ENCODE data around the gene PSMG1. TPM values are rescaled to one million over a fixed set of nuclear protein-coding genes. Genes with fewer than 3 reads are reported as not detected.

PSMG1 gene
- total RNA-seq, 1 experiment from 2014 or later = 50.0 TPM

DNA sequence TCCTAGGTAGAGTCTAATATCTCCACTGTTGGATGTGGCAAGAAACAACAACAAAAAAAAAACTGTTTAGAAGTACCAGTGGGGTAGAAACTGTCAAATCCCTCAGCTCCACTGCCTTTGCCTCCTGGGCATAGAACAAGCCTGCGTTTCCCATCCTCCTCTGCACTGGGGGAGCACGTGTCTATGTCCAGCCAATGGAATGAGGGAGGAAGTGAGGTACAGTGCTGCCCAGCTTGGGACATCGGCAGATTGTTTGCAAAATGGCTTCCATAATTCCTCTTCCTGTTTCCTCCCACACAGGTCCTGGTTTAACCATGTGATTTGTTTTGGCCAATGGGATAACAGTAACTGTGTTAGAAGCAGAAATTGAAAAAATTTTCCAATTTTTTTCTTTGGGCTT, 39.1 kb downstream of the PSMG1 start:
- H3K4me1 Mint-ChIP-seq (ENCODE audit: low read depth, unreplicated experiment) = no peaks in the 10 kb centered on the region
- no peak overlapping the region for H3K4me3 Mint-ChIP-seq (ENCODE audit: low read depth, unreplicated experiment)
- peaks cover 27% of the 10 kb centered on the region for H3K27me3 Mint-ChIP-seq (ENCODE audit: unreplicated experiment)
- no peak for DNase-seq
- no peaks in the 10 kb centered on the region for H3K36me3 Mint-ChIP-seq (ENCODE audit: insufficient read depth, unreplicated experiment)
- TF ChIP-seq, protein P1, sequence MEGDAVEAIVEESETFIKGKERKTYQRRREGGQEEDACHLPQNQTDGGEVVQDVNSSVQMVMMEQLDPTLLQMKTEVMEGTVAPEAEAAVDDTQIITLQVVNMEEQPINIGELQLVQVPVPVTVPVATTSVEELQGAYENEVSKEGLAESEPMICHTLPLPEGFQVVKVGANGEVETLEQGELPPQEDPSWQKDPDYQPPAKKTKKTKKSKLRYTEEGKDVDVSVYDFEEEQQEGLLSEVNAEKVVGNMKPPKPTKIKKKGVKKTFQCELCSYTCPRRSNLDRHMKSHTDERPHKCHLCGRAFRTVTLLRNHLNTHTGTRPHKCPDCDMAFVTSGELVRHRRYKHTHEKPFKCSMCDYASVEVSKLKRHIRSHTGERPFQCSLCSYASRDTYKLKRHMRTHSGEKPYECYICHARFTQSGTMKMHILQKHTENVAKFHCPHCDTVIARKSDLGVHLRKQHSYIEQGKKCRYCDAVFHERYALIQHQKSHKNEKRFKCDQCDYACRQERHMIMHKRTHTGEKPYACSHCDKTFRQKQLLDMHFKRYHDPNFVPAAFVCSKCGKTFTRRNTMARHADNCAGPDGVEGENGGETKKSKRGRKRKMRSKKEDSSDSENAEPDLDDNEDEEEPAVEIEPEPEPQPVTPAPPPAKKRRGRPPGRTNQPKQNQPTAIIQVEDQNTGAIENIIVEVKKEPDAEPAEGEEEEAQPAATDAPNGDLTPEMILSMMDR (IDR thresholded peaks at IDR 0.05; ENCODE audit: unreplicated experiment) = no peak
- no peak overlapping the region for H3K27ac Mint-ChIP-seq (ENCODE audit: unreplicated experiment)
- BruUV-seq (replicated peaks) = no TSS peak
- intact Hi-C loops (cut with micrococcal nuclease; ENCODE audit: unreplicated experiment) = no loop called here
- H3K9me3 Mint-ChIP-seq (ENCODE audit: low read depth, unreplicated experiment) = no peaks in the 10 kb centered on the region
- CTCF ChIA-PET = no interaction called here

DNA sequence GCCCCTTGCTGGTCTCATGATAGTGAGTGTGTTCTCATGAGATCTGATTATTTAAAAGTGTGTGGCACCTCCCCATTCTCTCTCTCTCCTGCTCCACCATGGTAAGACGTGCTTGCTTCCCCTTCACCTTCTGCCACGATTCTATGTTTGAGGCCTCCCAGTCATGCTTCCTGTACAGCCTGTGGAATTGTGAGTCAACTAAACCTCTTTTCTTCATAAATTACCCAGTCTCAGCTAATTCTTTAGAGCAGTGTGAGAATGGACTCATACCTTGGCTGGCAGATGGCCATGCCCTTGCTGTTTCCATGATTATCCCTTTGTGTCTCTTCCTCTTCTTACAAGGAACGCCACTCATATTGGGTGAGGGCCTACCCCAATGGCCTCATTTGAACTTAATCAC, 40.3 kb downstream of the PSMG1 start:
- H3K9me3 Mint-ChIP-seq (ENCODE audit: low read depth, unreplicated experiment) = no peaks in the 10 kb centered on the region
- no peak overlapping the region for H3K4me3 Mint-ChIP-seq (ENCODE audit: low read depth, unreplicated experiment)
- H3K27me3 Mint-ChIP-seq (ENCODE audit: unreplicated experiment) = peaks cover 27% of the 10 kb centered on the region
- TF ChIP-seq, protein P1 (IDR thresholded peaks at IDR 0.05; ENCODE audit: unreplicated experiment) = no peak
- CTCF ChIA-PET = no interaction called here
- H3K27ac Mint-ChIP-seq (ENCODE audit: unreplicated experiment) = no peak overlapping the region
- intact Hi-C loops (cut with micrococcal nuclease; ENCODE audit: unreplicated experiment) = no loop called here
- H3K4me1 Mint-ChIP-seq (ENCODE audit: low read depth, unreplicated experiment) = no peaks in the 10 kb centered on the region
- DNase-seq = no peak
- H3K36me3 Mint-ChIP-seq (ENCODE audit: insufficient read depth, unreplicated experiment) = no peaks in the 10 kb centered on the region
- BruUV-seq (replicated peaks) = no TSS peak

DNA sequence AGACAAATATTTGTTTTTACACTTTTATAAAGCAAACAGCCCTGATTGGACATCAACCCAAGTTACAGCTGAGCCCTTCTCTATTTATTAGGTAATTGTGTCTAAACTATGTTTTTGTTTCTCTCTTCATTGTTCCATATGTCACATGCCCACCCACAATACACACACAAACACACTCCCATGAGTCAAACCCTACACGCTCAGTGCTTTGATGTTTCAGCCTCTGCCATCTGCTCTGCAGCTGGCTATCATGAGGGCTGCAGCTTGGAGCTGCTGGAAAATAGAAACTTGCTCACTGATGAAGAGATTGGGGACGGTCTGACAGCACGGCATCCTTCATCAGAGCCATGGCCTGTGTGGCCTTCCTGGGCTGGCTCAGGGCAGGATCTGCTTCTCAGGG, 41.7 kb downstream of the PSMG1 start:
- BruUV-seq (replicated peaks) = no TSS peak

DNA sequence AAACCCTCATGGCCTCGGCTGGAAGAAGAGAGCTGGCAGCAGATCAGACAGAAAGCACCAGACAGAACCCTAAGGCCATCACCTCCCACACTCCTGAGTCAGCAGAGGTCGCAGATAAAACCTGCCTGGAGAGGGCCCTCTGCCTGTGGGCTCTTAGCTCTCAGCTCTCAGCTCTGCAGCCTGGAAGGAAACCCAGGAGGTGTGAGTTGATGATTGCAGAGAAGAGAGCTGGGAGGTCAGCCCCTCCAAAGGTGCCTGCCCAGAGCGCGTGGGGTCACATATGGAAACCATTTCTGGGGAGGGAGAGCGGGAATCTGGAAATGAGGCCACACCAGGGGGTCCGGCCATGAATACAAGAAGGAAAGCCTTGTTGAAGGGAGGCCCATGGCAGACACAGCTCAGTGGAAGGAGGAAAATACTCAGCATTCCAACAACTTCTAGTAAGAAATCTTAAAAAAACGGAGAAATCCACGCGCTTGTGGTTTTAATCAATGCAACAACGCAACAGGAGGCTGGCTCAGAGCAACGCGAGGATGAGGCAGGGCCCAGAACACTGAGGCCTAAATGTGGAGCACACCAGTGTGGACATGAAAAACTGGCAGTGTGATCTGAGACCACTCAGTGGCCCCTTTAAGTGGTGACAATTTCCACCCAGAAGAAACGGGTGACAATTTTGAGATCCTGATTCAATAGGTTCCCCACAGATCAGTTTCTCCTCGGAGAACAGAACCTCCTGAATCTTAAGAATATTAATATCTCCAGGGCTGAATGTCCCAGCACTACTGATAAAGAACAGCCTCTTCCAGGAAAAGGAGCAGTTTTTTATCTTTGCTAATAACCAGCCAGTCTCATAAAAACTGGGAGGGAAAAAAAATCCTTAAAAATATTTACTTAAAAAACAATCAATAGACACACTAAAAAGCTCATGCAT, 45.7 kb downstream of the PSMG1 start:
- DNase-seq = no peak
- TF ChIP-seq, protein P1 (IDR thresholded peaks at IDR 0.05; ENCODE audit: unreplicated experiment) = no peak

More for the DNA sequence above, 41.7 kb downstream of the PSMG1 start:
- Mint-ChIP-seq H3K4me3 (ENCODE audit: low read depth, unreplicated experiment) (no peak overlapping the region), H3K27me3 (ENCODE audit: unreplicated experiment) (peaks cover 27% of the 10 kb centered on the region), H3K36me3 (ENCODE audit: insufficient read depth, unreplicated experiment) (no peaks in the 10 kb centered on the region), H3K27ac (ENCODE audit: unreplicated experiment) (no peak overlapping the region), H3K4me1 (ENCODE audit: low read depth, unreplicated experiment) (no peaks in the 10 kb centered on the region), H3K9me3 (ENCODE audit: low read depth, unreplicated experiment) (no peaks in the 10 kb centered on the region)
- intact Hi-C loops (cut with micrococcal nuclease; ENCODE audit: unreplicated experiment) = no loop called here
- DNase-seq = no peak
- CTCF ChIA-PET = no interaction called here
- TF ChIP-seq, protein P1 (IDR thresholded peaks at IDR 0.05; ENCODE audit: unreplicated experiment) = no peak

More for the DNA sequence above, 45.7 kb downstream of the PSMG1 start:
- no peak overlapping the region for H3K4me3 Mint-ChIP-seq (ENCODE audit: low read depth, unreplicated experiment)
- H3K36me3 Mint-ChIP-seq (ENCODE audit: insufficient read depth, unreplicated experiment) = no peaks in the 10 kb centered on the region
- no peaks in the 10 kb centered on the region for H3K4me1 Mint-ChIP-seq (ENCODE audit: low read depth, unreplicated experiment)
- CTCF ChIA-PET = interaction anchor here (0.7 to 1.6 kb wide), 7 partner anchors 10 to 632 kb away, joined by 3 to 11 read pairs (median 3); no protein-coding TSS in a partner anchor
- H3K9me3 Mint-ChIP-seq (ENCODE audit: low read depth, unreplicated experiment) = no peaks in the 10 kb centered on the region
- H3K27ac Mint-ChIP-seq (ENCODE audit: unreplicated experiment) = no peak overlapping the region
- BruUV-seq (replicated peaks) = no TSS peak
- intact Hi-C loops (cut with micrococcal nuclease; ENCODE audit: unreplicated experiment) = loop anchor here (2.0 to 10.0 kb wide), 3 partner anchors 405 to 633 kb away; no protein-coding TSS in a partner anchor
- H3K27me3 Mint-ChIP-seq (ENCODE audit: unreplicated experiment) = peaks cover 17% of the 10 kb centered on the region
